SK-N-SH treated with all-trans-retinoic acid at 6 μM for 48 hours (cell line): ENCODE results near the gene SH3PXD2A.

Experiments used
- RARB ChIP-seq: fragments of 250-450 bp; sonication (Bioruptor Pico); IDR thresholded peaks from 2 replicates; pipeline ENCODE4 v1.8.0; 2021; ENCODE audit warnings: mild to moderate bottlenecking, moderate library complexity
- ZFP3 ChIP-seq: fragments of 250-450 bp; sonication (Bioruptor Pico); IDR thresholded peaks from 2 replicates; pipeline ENCODE4 v1.5.0; 2020; ENCODE audit warnings: mild to moderate bottlenecking, moderate library complexity
- ZFP30 ChIP-seq: fragments of 450-650 bp; formaldehyde crosslinking; IDR thresholded peaks from 2 replicates; pipeline ENCODE4 v1.5.0; 2022; ENCODE audit warnings: mild to moderate bottlenecking, moderate library complexity
- ZNF70 ChIP-seq: fragments of 450-650 bp; formaldehyde crosslinking; IDR thresholded peaks from 2 replicates; pipeline ENCODE4 v1.5.0; 2020; ENCODE audit warnings: mild to moderate bottlenecking, moderate library complexity
- TF ChIP-seq, protein P1 (sequence below): fragments of 250-450 bp; sonication (Bioruptor Pico); IDR thresholded peaks from 2 replicates; pipeline ENCODE4 v1.8.0; 2020; ENCODE audit warnings: mild to moderate bottlenecking, moderate library complexity, borderline replicate concordance
- TF ChIP-seq, protein P2 (sequence below): fragments of 250-450 bp; sonication (Bioruptor Pico); IDR thresholded peaks from 2 replicates; pipeline ENCODE4 v1.5.1; 2020; ENCODE audit warnings: low read depth, mild to moderate bottlenecking, moderate library complexity

DNA sequence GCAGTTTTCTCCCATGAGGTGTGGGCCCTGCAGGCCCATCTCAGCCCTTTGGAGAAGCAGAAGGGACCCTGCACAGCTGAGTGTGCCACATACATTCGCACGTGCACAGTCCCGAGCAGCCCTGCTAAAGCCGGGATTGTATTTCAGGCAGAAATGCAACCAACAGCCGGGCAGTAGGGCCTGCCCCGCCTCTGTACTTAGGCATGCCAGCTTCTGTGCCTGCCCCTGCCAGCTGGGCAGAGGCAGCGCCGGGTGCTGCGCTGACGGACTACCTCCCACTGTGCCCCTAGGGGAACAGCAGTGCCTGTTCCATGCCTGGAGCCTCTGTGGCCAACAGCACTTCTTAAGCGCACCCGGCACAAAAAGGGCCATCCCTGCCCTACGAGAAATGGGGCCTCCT, 191.6 kb downstream of the SH3PXD2A start:
- TF ChIP-seq, protein P1, sequence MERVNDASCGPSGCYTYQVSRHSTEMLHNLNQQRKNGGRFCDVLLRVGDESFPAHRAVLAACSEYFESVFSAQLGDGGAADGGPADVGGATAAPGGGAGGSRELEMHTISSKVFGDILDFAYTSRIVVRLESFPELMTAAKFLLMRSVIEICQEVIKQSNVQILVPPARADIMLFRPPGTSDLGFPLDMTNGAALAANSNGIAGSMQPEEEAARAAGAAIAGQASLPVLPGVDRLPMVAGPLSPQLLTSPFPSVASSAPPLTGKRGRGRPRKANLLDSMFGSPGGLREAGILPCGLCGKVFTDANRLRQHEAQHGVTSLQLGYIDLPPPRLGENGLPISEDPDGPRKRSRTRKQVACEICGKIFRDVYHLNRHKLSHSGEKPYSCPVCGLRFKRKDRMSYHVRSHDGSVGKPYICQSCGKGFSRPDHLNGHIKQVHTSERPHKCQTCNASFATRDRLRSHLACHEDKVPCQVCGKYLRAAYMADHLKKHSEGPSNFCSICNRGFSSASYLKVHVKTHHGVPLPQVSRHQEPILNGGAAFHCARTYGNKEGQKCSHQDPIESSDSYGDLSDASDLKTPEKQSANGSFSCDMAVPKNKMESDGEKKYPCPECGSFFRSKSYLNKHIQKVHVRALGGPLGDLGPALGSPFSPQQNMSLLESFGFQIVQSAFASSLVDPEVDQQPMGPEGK (CRISPR knock-in tag) = no peak
- TF ChIP-seq, protein P2, sequence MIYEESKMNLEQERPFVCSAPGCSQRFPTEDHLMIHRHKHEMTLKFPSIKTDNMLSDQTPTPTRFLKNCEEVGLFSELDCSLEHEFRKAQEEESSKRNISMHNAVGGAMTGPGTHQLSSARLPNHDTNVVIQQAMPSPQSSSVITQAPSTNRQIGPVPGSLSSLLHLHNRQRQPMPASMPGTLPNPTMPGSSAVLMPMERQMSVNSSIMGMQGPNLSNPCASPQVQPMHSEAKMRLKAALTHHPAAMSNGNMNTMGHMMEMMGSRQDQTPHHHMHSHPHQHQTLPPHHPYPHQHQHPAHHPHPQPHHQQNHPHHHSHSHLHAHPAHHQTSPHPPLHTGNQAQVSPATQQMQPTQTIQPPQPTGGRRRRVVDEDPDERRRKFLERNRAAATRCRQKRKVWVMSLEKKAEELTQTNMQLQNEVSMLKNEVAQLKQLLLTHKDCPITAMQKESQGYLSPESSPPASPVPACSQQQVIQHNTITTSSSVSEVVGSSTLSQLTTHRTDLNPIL (CRISPR knock-in tag) = no peak
- TF ChIP-seq ZFP3 (CRISPR knock-in tag) (no peak), RARB (CRISPR knock-in tag) (no peak), ZFP30 (no peak), ZNF70 (CRISPR knock-in tag) (no peak)
